Measurements from ENCODE around the gene IL1RAP. TPM values are rescaled to one million over a fixed set of nuclear protein-coding genes. Genes with fewer than 3 reads are reported as not detected.

IL1RAP gene
- total RNA-seq, 1 experiment from 2014 or later = 186 TPM

- Mint-ChIP-seq H3K27me3 (ENCODE audit: unreplicated experiment) (no peaks in the 10 kb centered on the region), H3K9me3 (ENCODE audit: low read depth, unreplicated experiment) (no peaks in the 10 kb centered on the region), H3K36me3 (ENCODE audit: insufficient read depth, unreplicated experiment) (peaks cover 67% of the 10 kb centered on the region), H3K4me3 (ENCODE audit: low read depth, unreplicated experiment) (no peak overlapping the region), H3K27ac (ENCODE audit: unreplicated experiment) (peak overlapping the region; percentile 99), H3K4me1 (ENCODE audit: low read depth, unreplicated experiment) (peaks cover 82% of the 10 kb centered on the region)
- CTCF ChIA-PET = interaction anchor here (0.6 to 1.7 kb wide), 3 partner anchors 25 to 45 kb away, joined by 3 to 4 read pairs (median 4); no protein-coding TSS in a partner anchor
- no TSS peak for BruUV-seq (replicated peaks)
- intact Hi-C loops (cut with micrococcal nuclease; ENCODE audit: unreplicated experiment) = no loop called here
- no peak for TF ChIP-seq CTCF (IDR thresholded peaks at IDR 0.05; ENCODE audit: unreplicated experiment)
- DNase-seq = no peak
Observed at GRCh38 chr3:190558316-190558715, 44.4 kb downstream of the IL1RAP start.

GRCh38 chr3:190558796-190559195 lies 44.9 kb downstream of the IL1RAP start:
- Mint-ChIP-seq H3K36me3 (ENCODE audit: insufficient read depth, unreplicated experiment) (peaks cover 68% of the 10 kb centered on the region), H3K27ac (ENCODE audit: unreplicated experiment) (peak overlapping the region; percentile 99), H3K9me3 (ENCODE audit: low read depth, unreplicated experiment) (no peaks in the 10 kb centered on the region), H3K4me1 (ENCODE audit: low read depth, unreplicated experiment) (peaks cover 87% of the 10 kb centered on the region), H3K27me3 (ENCODE audit: unreplicated experiment) (no peaks in the 10 kb centered on the region), H3K4me3 (ENCODE audit: low read depth, unreplicated experiment) (no peak overlapping the region)
- no TSS peak for BruUV-seq (replicated peaks)
- no peak for TF ChIP-seq CTCF (IDR thresholded peaks at IDR 0.05; ENCODE audit: unreplicated experiment)
- DNase-seq = no peak
- intact Hi-C loops (cut with micrococcal nuclease; ENCODE audit: unreplicated experiment) = no loop called here
- CTCF ChIA-PET = interaction anchor here (0.6 to 1.7 kb wide), 2 partner anchors 41 to 45 kb away, joined by 3 to 4 read pairs; no protein-coding TSS in a partner anchor

- BruUV-seq (replicated peaks) = TSS peak; percentile 88
- intact Hi-C loops (cut with micrococcal nuclease; ENCODE audit: unreplicated experiment) = loop anchor here (2.0 to 5.0 kb wide), 3 partner anchors 43 to 188 kb away; no protein-coding TSS in a partner anchor
- Mint-ChIP-seq H3K27ac (ENCODE audit: unreplicated experiment) (peak overlapping the region; percentile 99), H3K4me3 (ENCODE audit: low read depth, unreplicated experiment) (peak overlapping the region; percentile 46), H3K27me3 (ENCODE audit: unreplicated experiment) (no peaks in the 10 kb centered on the region), H3K9me3 (ENCODE audit: low read depth, unreplicated experiment) (no peaks in the 10 kb centered on the region), H3K4me1 (ENCODE audit: low read depth, unreplicated experiment) (peaks cover 81% of the 10 kb centered on the region), H3K36me3 (ENCODE audit: insufficient read depth, unreplicated experiment) (peaks cover 67% of the 10 kb centered on the region)
- CTCF ChIA-PET = interaction anchor here (0.8 to 2.0 kb wide), 7 partner anchors 25 to 137 kb away, joined by 3 to 14 read pairs (median 6); partner anchors contain the start of gene IL1RAP
- no peak for TF ChIP-seq CTCF (IDR thresholded peaks at IDR 0.05; ENCODE audit: unreplicated experiment)
- DNase-seq = peak; percentile 92
Observed at GRCh38 chr3:190560013-190560895, 46.4 kb downstream of the IL1RAP start.

GRCh38 chr3:190562866-190563510 lies 49.1 kb downstream of the IL1RAP start:
- peak; percentile 63 for DNase-seq
- TF ChIP-seq CTCF (IDR thresholded peaks at IDR 0.05; ENCODE audit: unreplicated experiment) = no peak
- Mint-ChIP-seq H3K4me1 (ENCODE audit: low read depth, unreplicated experiment) (peaks cover 73% of the 10 kb centered on the region), H3K4me3 (ENCODE audit: low read depth, unreplicated experiment) (peak overlapping the region; percentile 28), H3K36me3 (ENCODE audit: insufficient read depth, unreplicated experiment) (peaks cover 66% of the 10 kb centered on the region), H3K27me3 (ENCODE audit: unreplicated experiment) (no peaks in the 10 kb centered on the region), H3K9me3 (ENCODE audit: low read depth, unreplicated experiment) (peaks cover 6% of the 10 kb centered on the region), H3K27ac (ENCODE audit: unreplicated experiment) (peak overlapping the region; percentile 99)
- intact Hi-C loops (cut with micrococcal nuclease; ENCODE audit: unreplicated experiment) = loop anchor here (1.0 to 5.0 kb wide), 5 partner anchors 28 to 191 kb away; no protein-coding TSS in a partner anchor
- CTCF ChIA-PET = interaction anchor here (0.7 to 1.6 kb wide), 10 partner anchors 24 to 244 kb away, joined by 3 to 5 read pairs (median 4); partner anchors contain the start of gene IL1RAP
- BruUV-seq (replicated peaks) = no TSS peak
